RPMI8226 (cell line): ENCODE measurements around the gene SASH3.
"Not testable (repeated sequence)": the region's sequence is repeated elsewhere in the genome, so short reads cannot be mapped to it uniquely, and the experiment has no call there.

Experiments
- DNase-seq: peaks from one replicate; pipeline ENCODE4 v3.0.0-alpha.2; 2015

Gene SASH3

GRCh38 chrX:129779747-129780146 is at the start of gene SASH3:
SASH3 (plus strand) TSS chrX:129779949; CDS start chrX:129780098, 149 bp downstream.
- DNase-seq: no peak

- no peak for DNase-seq
These were observed 48.5 kb upstream of the SASH3 start for GRCh38 chrX:129731228-129731627.

GRCh38 chrX:129732857-129733256 is 46.9 kb upstream of the SASH3 start:
- DNase-seq: no peak

GRCh38 chrX:129733335-129733734 is 46.4 kb upstream of the SASH3 start:
- DNase-seq: no peak

- DNase-seq: no peak
These were observed 43.3 kb upstream of the SASH3 start for GRCh38 chrX:129736491-129736890.

GRCh38 chrX:129737916-129738315 is 41.8 kb upstream of the SASH3 start:
- DNase-seq: no peak

- no peak for DNase-seq
These were observed 41.1 kb upstream of the SASH3 start, which contains the start of gene XPNPEP2 for GRCh38 chrX:129738466-129739308. XPNPEP2 (plus strand) TSS chrX:129738979; CDS start chrX:129739214, 235 bp downstream.

- no peak for DNase-seq
These were observed 40.2 kb upstream of the SASH3 start for GRCh38 chrX:129739578-129739977.

GRCh38 chrX:129741880-129742758 is 37.6 kb upstream of the SASH3 start:
- DNase-seq: no peak

- not testable (repeated sequence) for DNase-seq
These were observed 37.0 kb upstream of the SASH3 start for GRCh38 chrX:129742759-129743152.

- DNase-seq: no peak
These were observed 35.9 kb upstream of the SASH3 start for GRCh38 chrX:129743821-129744220.

GRCh38 chrX:129744861-129745321 is 34.9 kb upstream of the SASH3 start:
- no peak for DNase-seq

- no peak for DNase-seq
These were observed 32.9 kb upstream of the SASH3 start for GRCh38 chrX:129746557-129747470.

GRCh38 chrX:129747533-129747932 is 32.2 kb upstream of the SASH3 start:
- DNase-seq: no peak

- DNase-seq: no peak
These were observed 31.4 kb upstream of the SASH3 start for GRCh38 chrX:129748305-129748704.

- no peak for DNase-seq
These were observed 30.7 kb upstream of the SASH3 start for GRCh38 chrX:129749069-129749468.

GRCh38 chrX:129750971-129751370 is 28.8 kb upstream of the SASH3 start:
- DNase-seq: no peak

- DNase-seq: no peak
These were observed 25.4 kb upstream of the SASH3 start for GRCh38 chrX:129754056-129755024.

- DNase-seq: no peak
These were observed 23.7 kb upstream of the SASH3 start for GRCh38 chrX:129755779-129756650.

- DNase-seq: peak; percentile 77
These were observed 20.1 kb upstream of the SASH3 start for GRCh38 chrX:129759576-129760061.
